Stimulated activated CD4-positive, alpha-beta T cell treated with anti-CD3 and anti-CD28 coated beads, Interleukin-4, amount 100 ng/mL, for 48 hours (primary cell): ENCODE data around the gene NDUFB6.
"Not testable (repeated sequence)": the region's sequence is repeated elsewhere in the genome, so short reads cannot be mapped to it uniquely, and the experiment has no call there.

Experiments used
- DNase-seq, 2 donors: peaks; one replicate each; pipeline ENCODE4 v3.0.0-alpha.2; 2020; ENCODE audit warnings: low read depth in 2 of 2

NDUFB6 gene

DNA sequence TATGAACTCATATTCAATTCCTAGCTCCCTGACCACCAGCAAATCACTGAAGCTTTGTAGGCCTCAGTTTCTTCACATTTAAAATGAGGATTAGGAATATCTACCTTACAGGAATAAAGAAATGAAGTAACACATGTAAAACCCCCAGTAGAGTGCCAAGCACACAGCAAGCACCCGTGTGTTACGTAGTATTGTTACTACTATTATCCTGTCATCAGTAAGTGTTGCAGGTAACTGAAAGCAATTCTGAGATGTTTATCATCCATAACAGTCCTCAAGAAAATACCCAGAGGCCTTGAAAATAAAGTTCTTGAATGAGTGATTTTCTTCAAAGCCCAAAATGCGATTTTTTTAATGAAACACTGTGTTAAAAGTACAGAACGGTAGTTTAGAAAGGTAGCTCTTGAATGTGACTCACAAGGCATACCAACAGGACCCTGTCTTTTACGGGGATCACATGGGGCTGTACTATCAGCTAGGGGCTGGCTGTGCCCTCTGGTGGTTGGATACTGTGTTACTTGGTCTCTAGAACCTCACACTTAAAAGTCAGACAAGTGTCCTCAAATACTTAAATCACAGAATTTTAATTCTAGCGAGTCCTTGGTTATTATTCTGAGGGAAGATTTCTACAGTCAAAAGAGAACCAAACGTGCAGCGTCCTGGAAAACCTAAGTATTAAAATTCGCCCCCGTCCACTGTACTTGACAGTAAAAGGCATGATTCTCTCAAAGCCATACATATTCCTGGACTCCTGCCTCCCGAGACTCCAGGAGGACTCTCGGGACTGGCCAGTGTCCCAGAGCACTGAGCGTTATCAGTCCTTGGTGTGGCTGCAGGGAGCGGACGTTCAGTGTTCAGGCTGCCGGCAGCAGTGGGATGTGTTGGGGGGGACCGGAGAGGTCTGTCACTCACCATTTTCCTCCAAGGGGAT lies 725 bp downstream of the NDUFB6 start:
- peak; percentile 53 to 65 for DNase-seq

DNA sequence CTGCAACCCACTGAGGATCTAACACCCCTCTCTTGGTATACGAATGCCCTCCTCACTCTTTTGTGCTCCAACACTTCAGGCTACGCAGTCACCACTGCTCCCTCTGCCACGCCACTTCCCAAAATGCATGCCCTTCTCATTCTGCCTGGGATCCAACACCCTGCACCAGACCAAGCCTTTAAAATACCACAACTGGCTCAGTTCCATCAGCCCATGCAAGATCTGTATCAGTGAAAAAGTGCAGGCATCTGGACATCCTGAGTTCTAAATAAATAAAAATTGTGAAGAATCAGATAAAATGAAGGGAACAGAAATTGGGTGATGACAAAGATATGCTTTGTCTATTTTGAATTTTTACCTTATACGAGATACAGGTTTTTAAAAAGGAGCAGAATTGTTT lies 2.7 kb downstream of the NDUFB6 start:
- DNase-seq, result no peak

DNA sequence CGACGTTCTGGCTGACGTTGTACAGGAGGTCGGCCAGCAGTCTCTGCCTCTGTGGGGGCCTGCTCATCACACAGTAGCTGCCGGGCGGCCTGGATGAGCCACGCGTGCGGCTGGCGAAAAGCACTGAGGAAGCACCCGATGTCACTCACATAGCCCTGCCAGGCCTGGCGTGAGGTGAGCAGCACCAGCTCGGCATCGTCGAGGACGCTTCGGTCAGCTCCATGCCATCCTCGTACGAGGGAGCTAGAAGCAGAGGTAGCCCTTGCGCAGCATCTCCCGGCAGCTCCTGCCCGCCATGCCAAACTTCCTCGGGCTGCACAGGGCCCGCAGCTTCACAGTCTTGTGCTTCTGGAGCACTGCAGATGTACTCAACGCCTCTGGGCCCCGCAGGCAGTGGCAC lies 6.2 kb downstream of the NDUFB6 start:
- no peak for DNase-seq

DNA sequence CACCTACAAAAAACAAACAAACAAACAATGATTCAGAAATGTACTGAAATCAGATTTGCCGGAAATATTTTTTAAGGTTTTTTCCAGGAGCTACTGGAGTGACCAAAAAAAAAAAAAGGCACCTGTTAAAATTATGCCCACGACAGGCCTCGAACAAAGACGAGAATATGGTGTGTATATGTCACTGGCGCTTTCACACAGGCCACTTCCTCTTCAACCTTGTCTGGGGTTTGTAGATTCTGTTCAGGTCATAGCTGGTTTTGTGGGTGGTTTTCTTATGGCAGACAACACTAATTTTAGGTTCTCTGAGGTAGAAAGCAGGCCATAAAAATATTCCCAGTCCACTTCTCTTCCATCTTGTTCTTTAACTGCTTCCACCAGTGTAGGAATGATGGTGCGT lies 7.0 kb downstream of the NDUFB6 start:
- DNase-seq, result no peak

DNA sequence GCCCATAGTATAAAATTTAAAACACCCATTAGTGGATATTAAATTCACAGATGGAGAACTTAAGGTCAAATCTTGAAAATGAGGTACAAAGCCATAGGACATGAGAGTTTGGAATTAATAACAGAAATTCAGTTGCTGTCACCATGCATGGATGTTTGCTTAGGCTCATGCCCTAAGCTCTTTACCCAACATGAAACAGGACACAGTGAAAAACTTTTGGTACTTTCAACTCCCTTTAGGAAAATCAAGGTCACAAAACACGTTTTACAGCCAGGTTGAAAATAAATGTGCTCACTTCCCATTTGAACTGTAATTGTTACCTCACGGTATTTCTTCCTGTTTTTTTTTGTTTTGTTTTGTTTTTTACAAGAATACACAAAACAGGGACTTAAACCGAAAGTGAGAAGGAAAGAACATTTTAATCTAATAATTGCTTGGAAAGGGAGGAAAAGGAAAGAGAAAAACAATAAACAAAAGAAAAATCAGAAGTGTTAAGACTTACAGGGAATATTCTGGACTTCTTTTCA lies 14.5 kb downstream of the NDUFB6 start:
- no peak for DNase-seq

DNA sequence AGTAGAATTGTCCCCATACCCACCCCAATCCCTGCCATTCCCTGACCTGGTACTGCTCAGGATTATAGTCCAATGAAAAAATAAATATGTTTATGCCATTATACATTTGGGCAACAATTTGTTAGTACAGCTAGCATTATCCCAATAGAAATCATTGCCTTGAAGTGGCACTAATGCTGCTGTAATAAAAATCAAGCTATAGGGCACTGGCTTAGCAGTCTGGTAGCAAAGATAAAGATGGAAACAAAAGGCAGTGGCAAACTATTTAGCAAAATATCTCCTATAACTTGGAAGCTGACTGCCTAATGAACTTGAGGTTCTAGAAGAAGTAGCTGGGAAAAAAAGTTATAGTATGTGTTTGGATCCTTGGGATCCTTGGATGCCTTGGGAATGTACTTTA lies 18.4 kb downstream of the NDUFB6 start:
- DNase-seq, result no peak

DNA sequence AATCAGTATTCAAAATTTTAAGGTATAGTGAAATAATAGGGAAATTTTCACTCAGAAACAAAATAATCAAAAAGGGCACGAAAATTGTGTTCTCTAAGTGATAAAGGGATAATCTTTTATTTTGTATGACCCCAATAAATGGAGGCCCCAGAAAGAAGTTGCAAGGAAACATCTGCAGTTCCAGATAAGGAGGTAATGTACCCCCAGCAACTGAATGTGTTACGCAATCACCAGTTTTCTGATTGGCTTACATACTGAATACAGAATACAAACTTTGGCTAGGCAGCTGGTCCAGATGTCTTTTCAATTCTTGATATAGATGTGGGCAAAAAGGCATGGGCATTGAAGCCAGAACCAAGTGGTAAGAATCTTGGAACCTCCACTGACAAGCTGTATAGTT lies 18.9 kb downstream of the NDUFB6 start:
- no peak for DNase-seq

DNA sequence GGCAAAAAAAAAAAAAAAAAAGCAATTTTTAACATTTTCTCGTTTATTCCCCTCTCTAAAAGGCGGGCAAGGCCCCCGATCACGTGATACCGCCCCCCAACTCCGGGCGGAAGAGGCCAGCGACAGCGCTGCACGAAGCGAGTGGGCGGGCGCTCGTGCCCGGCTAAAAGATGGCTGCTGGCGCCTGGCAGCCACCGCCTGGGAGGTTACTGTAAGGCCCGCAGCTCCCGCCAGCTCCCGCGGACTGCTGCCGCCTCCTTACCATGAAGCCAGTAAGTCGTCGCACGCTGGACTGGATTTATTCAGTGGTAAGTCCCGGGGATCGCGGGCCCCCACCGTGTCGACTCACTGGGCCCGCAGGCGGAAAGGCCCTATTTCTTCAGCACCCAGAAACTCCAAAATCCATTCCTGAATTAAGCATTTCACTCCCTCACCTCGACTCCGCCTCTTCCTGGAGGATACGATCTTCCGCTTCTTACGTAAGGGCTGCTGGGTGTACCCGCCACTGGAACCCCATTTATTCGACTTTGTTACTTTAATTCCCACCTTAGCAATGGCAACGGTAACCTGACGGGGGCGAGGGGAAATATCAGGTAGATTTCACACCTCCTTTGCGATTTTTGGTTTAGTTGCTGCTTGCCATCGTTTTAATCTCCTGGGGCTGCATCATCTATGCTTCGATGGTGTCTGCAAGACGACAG lies 20.6 kb downstream of the NDUFB6 start, which contains the start of the genes SMIM27 and TOPORS:
Gene SMIM27 (plus strand): TSS at position 156 of the 701 bp plus-strand sequence. CDS start 108 bp downstream, at position 264.
Gene TOPORS (minus strand): TSS at position 415 of the 701 bp plus-strand sequence. CDS start 150 bp downstream, at position 265.
- DNase-seq, result peak; percentile 82 to 84

DNA sequence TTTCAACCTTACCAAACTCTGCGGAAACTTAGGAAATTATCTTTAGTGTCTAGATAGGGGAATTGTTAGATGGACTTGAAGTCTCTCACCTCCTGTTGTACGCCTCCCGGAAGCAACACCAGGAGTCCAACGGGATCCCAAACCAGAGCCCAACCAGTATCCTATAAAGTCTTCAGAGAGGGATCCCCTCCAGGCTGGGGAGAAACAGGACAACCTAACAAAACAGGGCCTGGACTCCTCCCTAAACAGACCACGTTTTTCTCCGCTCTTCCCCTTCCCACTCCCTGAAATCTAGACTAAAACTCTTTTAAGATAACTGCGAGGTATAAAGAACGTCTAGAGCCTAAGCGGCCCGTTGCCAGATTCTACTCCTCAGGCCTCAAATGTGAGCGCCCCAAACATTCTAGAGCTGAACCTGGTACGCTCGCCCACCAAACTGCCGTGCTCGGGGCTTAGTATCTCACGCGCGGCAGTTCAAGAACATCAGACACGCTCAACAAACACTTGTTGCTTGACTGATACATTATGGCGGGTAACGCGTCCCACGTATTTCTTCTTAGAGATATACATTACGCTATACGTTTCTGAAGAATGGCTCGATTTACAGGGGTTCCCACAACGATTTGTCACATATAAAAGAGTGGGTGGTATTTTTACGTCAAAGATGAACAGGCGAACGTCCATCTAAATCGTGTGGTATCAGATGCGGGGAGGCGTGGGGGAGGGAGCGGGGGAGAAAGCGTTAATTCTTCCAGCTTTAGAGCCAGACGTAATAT lies 21.5 kb downstream of the NDUFB6 start:
- peak; percentile 41 to 43 for DNase-seq

DNA sequence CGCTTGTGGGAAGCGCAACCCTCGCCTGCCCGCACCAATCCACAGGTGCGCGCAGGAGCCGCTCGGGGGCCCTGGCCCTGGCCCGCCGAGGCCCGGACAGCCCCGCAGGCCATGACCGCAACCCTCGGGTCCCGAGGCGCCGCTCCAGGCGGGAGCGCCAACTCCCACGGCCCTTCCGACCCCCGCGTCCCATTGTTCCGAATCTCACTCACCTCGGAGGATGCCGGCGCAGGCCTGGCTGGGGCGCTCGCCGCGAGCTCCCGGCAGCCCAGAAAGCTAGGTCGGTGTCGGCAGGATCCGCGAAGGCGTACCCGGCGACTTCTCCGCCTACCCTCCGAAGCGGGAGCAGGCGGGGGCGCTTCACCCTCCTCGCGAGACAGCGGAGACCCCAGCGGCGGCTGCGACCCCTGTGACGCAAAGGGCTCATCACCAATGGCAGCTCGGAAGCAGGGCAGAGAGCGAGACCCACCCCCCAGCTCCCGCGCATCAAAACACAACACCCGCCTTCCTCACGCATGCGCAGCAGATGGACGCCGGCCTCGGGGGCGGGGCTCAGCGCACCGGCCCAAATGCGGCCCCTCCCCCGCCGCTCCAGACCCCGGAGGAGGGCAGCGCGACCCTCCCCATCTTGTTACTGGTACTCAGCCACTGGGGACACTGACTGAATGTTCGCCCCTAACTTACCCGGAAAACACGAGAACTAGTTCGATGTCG lies 22.2 kb downstream of the NDUFB6 start:
- DNase-seq, result peak; percentile 85 to 86

DNA sequence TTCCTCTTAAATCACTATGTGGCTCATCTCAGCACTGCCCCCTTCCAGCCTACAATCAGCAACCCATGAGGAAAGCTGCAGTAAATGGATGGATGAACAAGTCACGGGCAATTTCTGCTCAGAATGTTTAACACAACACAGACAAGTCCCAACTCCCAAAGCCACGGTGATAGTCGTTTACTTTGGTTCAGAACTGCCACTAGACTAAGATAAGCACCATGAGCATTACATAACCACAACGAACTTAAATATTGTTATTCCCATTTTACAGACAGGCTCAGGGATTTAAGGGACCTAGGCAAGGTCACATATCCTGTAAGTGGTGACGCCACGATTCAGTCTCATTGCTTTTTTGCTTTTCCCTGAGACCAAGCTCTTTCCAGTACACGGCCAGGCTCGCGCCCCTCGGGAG lies 22.8 kb downstream of the NDUFB6 start:
- DNase-seq, result no peak

DNA sequence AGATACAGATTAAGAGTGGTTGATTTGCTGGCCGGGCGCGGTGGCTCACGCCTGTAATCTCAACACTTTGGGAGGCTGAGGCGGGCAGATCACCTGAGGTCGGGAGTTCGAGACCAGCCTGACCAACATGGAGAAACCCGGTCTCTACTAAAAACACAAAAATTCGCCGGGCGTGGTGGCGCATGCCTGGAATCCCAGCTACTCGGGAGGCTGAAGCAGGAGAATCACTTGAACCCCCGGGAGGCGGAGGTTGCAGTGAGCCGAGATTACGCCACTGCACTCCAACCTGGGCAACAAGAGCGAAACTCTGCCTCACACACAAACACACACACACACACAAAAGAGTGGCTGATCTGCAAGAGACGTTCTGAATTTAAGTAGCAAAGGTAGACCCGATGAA lies 24.7 kb downstream of the NDUFB6 start:
- not testable (repeated sequence) for DNase-seq

DNA sequence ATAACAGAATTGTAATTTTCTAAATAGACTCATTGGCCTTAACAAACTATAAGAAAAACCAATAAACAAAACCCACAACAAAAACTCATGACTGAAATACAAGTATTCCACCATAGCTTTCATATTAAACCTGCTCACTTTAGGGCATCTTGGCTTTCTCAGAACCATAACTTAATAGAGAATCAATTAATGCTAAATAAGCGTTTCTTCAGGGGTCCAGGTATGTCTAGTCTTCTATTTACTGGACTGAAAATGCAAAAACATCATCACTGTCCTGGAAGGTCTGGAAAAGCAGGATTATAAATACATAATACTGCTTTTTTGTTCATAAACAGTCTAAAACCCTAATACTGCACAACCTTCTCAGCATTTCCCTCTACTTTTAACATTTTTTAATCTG lies 27.1 kb downstream of the NDUFB6 start:
- no peak for DNase-seq

DNA sequence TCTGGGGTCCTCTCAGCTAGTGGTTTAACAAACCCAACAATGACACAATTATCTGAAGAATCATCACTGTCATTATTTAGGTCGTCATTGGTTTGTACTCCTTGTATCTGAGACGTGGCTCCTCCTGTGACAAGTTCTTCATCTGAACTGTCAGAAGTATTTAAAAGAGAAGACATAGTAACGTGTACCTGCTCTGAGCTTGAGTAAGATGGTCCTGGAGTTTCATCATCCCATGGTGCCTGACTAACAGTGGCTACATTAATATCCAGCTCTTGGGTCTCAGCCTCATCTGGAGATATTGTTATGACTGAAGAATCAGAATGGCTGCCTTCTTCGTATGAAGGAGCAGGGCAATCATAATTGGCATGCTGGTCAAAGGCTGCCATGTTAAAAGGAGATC lies 29.9 kb downstream of the NDUFB6 start:
- no peak for DNase-seq

DNA sequence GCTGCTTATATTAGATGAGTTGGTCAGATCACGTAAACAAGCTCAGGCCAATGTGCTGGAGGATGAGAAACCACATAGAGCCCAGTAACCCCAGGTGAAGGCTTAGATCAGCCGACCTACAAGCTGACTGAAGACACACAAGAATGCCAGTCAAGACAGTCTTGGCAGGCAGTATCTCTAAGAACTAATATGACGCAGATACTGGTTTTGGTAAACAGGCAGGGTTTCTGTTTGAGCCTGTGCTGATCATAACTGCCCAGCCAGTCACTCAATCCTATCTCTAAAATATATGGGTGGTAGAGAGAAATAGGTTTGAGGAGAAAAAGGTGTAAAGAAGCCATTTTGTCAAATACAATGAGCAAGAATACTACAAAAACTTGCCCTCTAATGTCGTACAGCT lies 39.1 kb downstream of the NDUFB6 start:
- no peak for DNase-seq

DNA sequence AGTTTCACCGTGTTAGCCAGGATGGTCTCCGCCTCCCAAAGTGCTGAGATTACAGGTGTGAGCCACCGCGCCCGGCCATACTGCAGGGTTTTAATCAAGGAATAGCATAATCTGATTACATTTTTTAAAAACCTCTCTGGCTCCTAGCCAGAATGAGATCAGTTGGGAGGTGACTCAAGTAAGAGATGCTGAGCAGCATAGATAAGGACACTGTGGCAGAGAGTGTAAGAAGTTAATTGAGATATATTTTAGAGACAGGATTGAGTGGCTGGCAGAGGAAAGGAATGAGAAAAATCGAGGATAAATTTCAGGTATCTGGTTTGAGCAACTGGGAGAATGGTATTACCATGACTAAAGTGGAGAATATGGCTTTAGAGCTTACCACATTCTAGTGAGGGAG lies 39.6 kb downstream of the NDUFB6 start:
- no peak for DNase-seq

DNA sequence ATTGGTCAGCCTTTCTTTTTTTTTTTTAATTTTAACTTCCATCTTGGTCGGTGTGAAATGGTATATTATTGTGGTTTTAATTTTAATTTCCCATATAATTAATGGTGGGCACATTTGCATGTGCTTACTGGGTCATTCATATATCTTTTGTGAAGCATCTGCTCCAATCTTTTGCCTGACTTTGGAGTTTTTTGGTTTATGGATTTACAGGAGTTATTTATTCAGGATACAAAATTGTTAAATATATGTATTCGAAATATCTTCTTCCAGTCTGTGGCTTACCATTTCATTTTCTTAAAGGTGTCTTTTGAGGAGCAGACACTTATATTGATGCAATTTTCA lies 46.3 kb downstream of the NDUFB6 start:
- no peak for DNase-seq

DNA sequence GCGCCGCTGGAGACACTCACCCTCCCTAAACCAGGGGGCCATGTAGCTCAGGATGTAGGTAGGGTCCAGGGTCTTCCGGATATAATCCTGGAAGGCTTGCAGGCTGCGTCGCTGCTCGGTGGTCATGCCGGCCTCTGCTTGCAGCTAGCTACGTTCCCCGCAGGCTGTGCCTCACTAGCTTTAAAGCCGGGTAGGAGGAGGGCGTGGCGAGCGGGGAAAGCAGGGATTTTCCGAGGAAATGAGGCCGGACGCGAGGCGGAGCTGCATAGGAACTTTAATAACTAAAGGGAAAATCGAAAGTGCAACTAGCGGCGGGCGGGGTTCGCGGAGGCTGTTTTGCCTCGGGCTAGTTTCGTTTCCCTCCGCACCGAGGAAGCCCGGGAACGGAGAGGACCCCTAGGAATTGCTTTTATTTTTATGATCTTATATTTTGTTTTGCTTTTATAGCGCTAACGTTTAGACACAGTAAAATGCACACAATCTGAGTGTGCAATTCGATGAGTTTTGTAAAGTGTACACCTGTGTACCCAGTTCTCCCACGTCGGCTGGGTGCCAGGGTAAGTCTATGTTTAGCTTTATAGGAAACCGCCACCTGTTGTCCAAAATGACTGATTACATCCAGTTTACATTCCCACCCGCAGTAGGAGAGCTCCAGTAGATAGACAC lies 46.8 kb downstream of the NDUFB6 start, which contains the start of gene RIGI:
Gene RIGI (minus strand): TSS at position 156 of the 666 bp plus-strand sequence. CDS start 30 bp downstream, at position 126.
- peak; percentile 56 to 75 for DNase-seq

DNA sequence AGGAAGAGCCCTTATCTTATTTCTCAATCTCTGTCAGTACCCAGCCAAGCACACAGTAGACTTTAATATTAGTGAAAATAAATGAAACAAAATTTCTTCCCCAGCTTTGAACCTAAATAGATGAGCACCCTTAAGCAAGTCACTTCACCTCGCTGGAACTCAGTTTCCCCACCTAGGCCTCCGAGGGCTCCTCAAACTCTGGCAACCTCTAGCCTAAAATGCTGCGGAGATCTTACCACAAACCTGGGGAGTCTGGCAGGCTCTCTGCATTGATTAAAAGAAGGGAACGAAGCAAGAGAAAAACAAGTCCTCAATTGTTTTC lies 47.3 kb downstream of the NDUFB6 start:
- no peak for DNase-seq

DNA sequence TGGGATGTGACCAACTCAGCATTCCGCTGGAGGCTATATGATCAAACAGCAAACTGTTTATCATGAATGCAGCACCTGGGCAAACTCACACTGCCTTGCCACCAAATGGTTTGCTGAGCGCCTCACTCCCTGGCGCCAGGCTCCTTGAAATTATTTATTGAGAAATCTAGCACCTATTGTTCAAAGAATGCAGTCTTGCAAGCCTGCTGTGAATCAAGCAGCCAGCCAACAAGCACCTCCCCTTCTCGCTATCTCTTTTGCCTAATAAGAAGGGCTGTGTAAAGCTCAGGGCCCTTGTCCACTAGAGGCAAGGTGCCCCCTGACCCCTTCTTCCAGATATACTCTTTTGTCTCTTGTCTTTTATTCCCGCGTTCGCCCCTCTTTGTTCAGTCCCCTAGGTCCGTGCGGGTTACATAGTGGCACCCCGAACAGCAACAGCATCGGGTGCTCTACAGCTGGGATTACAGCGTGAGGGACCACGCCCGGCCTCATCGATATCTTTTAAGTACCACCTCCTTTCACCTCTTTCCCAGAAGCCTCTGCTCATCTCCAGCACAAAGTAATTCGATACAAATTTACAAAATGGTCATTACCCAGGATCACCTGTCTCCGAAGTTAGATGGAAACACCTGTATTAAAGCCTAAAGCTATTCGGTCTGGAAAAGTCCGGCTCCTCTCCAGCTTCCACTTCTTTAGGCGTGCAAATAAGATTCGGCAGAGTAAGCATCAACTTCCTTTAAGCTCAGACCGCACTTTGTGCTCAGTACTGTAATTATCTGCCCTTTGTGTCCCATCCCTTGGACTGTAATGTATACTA lies 47.9 kb downstream of the NDUFB6 start:
- DNase-seq, result peak in 1 of 2 donors; percentile 8
